ENCODE data around the gene SPNS1.

The SPNS1 gene

GRCh38 chr16:28981517-28981916, 6.9 kb downstream of the SPNS1 start:
- ATAC-seq (ENCODE audit: low read depth) (no peak), DNase-seq (ENCODE audit: low spot score) (no peak)
- peaks cover 23% of the 10 kb centered on the region; the same call in 1 of the 2 replicates for H3K36me3 ChIP-seq (ENCODE audit: low read depth)
- H3K9me3 ChIP-seq (ENCODE audit: severe bottlenecking): no peaks in the 10 kb centered on the region
- no peaks in the 10 kb centered on the region for H3K27me3 ChIP-seq (ENCODE audit: insufficient read depth, poor library complexity, severe bottlenecking)
- H3K4me3 ChIP-seq (ENCODE audit: severe bottlenecking): no peak overlapping the region
- no peak overlapping the region for H3K27ac ChIP-seq (ENCODE audit: poor library complexity, severe bottlenecking)
- peak; percentile 35 for TF ChIP-seq CTCF (IDR thresholded peaks at IDR 0.05; ENCODE audit: poor library complexity, severe bottlenecking)
- no peaks in the 10 kb centered on the region for H3K4me1 ChIP-seq (ENCODE audit: insufficient read depth, poor library complexity, severe bottlenecking)

GRCh38 chr16:28982418-28982817, 7.8 kb downstream of the SPNS1 start:
- H3K36me3 ChIP-seq (ENCODE audit: low read depth): peaks cover 26% of the 10 kb centered on the region

GRCh38 chr16:28982949-28983348, 8.4 kb downstream of the SPNS1 start:
- TF ChIP-seq CTCF (IDR thresholded peaks at IDR 0.05; ENCODE audit: poor library complexity, severe bottlenecking): no peak
- Histone ChIP-seq H3K4me3 (ENCODE audit: severe bottlenecking) (no peak overlapping the region), H3K36me3 (ENCODE audit: low read depth) (peaks cover 28% of the 10 kb centered on the region), H3K27me3 (ENCODE audit: insufficient read depth, poor library complexity, severe bottlenecking) (no peaks in the 10 kb centered on the region), H3K27ac (ENCODE audit: poor library complexity, severe bottlenecking) (no peak overlapping the region), H3K4me1 (ENCODE audit: insufficient read depth, poor library complexity, severe bottlenecking) (no peaks in the 10 kb centered on the region), H3K9me3 (ENCODE audit: severe bottlenecking) (no peaks in the 10 kb centered on the region)
- DNase-seq (ENCODE audit: low spot score) (no peak), ATAC-seq (ENCODE audit: low read depth) (no peak)

More at GRCh38 chr16:28982418-28982817, 7.8 kb downstream of the SPNS1 start:
- ATAC-seq (ENCODE audit: low read depth) (no peak), DNase-seq (ENCODE audit: low spot score) (peak; percentile 58)
- no peak for TF ChIP-seq CTCF (IDR thresholded peaks at IDR 0.05; ENCODE audit: poor library complexity, severe bottlenecking)
- H3K4me3 ChIP-seq (ENCODE audit: severe bottlenecking): no peak overlapping the region
- H3K27ac ChIP-seq (ENCODE audit: poor library complexity, severe bottlenecking): no peak overlapping the region
- no peaks in the 10 kb centered on the region for H3K27me3 ChIP-seq (ENCODE audit: insufficient read depth, poor library complexity, severe bottlenecking)
- no peaks in the 10 kb centered on the region for H3K9me3 ChIP-seq (ENCODE audit: severe bottlenecking)
- H3K4me1 ChIP-seq (ENCODE audit: insufficient read depth, poor library complexity, severe bottlenecking): no peaks in the 10 kb centered on the region

GRCh38 chr16:28983644-28984043, 9.1 kb downstream of the SPNS1 start:
- H3K4me3 ChIP-seq (ENCODE audit: severe bottlenecking): no peak overlapping the region
- H3K36me3 ChIP-seq (ENCODE audit: low read depth): peaks cover 28% of the 10 kb centered on the region
- no peaks in the 10 kb centered on the region for H3K27me3 ChIP-seq (ENCODE audit: insufficient read depth, poor library complexity, severe bottlenecking)
- no peak overlapping the region for H3K27ac ChIP-seq (ENCODE audit: poor library complexity, severe bottlenecking)
- TF ChIP-seq CTCF (IDR thresholded peaks at IDR 0.05; ENCODE audit: poor library complexity, severe bottlenecking): no peak
- DNase-seq (ENCODE audit: low spot score) (peak; percentile 60), ATAC-seq (ENCODE audit: low read depth) (no peak)
- H3K9me3 ChIP-seq (ENCODE audit: severe bottlenecking): no peaks in the 10 kb centered on the region
- no peaks in the 10 kb centered on the region for H3K4me1 ChIP-seq (ENCODE audit: insufficient read depth, poor library complexity, severe bottlenecking)

- Histone ChIP-seq H3K4me3 (ENCODE audit: severe bottlenecking) (no peak overlapping the region), H3K36me3 (ENCODE audit: low read depth) (peaks cover 28% of the 10 kb centered on the region), H3K9me3 (ENCODE audit: severe bottlenecking) (no peaks in the 10 kb centered on the region), H3K4me1 (ENCODE audit: insufficient read depth, poor library complexity, severe bottlenecking) (no peaks in the 10 kb centered on the region), H3K27me3 (ENCODE audit: insufficient read depth, poor library complexity, severe bottlenecking) (no peaks in the 10 kb centered on the region), H3K27ac (ENCODE audit: poor library complexity, severe bottlenecking) (no peak overlapping the region)
- ATAC-seq (ENCODE audit: low read depth): no peak
- no peak for TF ChIP-seq CTCF (IDR thresholded peaks at IDR 0.05; ENCODE audit: poor library complexity, severe bottlenecking)
- peak; percentile 55 for DNase-seq (ENCODE audit: low spot score)
Measured at GRCh38 chr16:28984091-28984490, 9.5 kb downstream of the SPNS1 start.
